OCI-LY1 (cell line): ENCODE data around the gene MAGI1.

Source experiments
- EZH2 ChIP-seq: fragments of 200-600 bp; sonication (generic), shearing (Covaris generic); IDR thresholded peaks from 2 replicates; pipeline ENCODE4 v1.8.0; 2017; ENCODE audit warnings: borderline replicate concordance, mixed run types, mild to moderate bottlenecking, antibody characterized with exemption, low read length, moderate library complexity, mixed read lengths
- TF ChIP-seq, protein P1 (sequence below): fragments of 200-600 bp; sonication (generic), shearing (Covaris generic); IDR thresholded peaks from 2 replicates; pipeline ENCODE4 v1.5.1; 2017; ENCODE audit warnings: mild to moderate bottlenecking, antibody characterized with exemption, low read length, moderate library complexity, mixed read lengths

- TF ChIP-seq, protein P1, sequence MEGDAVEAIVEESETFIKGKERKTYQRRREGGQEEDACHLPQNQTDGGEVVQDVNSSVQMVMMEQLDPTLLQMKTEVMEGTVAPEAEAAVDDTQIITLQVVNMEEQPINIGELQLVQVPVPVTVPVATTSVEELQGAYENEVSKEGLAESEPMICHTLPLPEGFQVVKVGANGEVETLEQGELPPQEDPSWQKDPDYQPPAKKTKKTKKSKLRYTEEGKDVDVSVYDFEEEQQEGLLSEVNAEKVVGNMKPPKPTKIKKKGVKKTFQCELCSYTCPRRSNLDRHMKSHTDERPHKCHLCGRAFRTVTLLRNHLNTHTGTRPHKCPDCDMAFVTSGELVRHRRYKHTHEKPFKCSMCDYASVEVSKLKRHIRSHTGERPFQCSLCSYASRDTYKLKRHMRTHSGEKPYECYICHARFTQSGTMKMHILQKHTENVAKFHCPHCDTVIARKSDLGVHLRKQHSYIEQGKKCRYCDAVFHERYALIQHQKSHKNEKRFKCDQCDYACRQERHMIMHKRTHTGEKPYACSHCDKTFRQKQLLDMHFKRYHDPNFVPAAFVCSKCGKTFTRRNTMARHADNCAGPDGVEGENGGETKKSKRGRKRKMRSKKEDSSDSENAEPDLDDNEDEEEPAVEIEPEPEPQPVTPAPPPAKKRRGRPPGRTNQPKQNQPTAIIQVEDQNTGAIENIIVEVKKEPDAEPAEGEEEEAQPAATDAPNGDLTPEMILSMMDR, result no peak
- no peak for TF ChIP-seq EZH2
These were observed 202.7 kb downstream of the MAGI1 start for GRCh38 chr3:65836047-65836446.
